H1 (cell line): ENCODE data around the gene C2CD3. TPM values are rescaled to one million over a fixed set of nuclear protein-coding genes. Genes with fewer than 3 reads are reported as not detected.

Experiments
- CBX5 ChIP-seq: fragments of 300-800, 300-1000 bp; sonication (generic); IDR thresholded peaks from 2 replicates; pipeline ENCODE4 v1.7.1; 2016; ENCODE audit warnings: antibody characterized with exemption, low read length, low read depth
- CBX8 ChIP-seq: fragments of 300-800, 300-1000 bp; sonication (generic); IDR thresholded peaks from 2 replicates; pipeline ENCODE4 v1.7.1; 2016; ENCODE audit warnings: low read depth, low read length, borderline replicate concordance
- CHD7 ChIP-seq: fragments of 300-600 bp; sonication (generic); IDR thresholded peaks from 2 replicates; pipeline ENCODE4 v1.7.1; 2012; ENCODE audit warnings: low read length, moderate library complexity, mild to moderate bottlenecking, inconsistent platforms; ENCODE audit not compliant: insufficient replicate concordance
- CREB1 ChIP-seq: IDR thresholded peaks from 2 replicates; pipeline ENCODE4 v1.6.1; 2012; ENCODE audit warnings: inconsistent platforms
- JUND ChIP-seq: IDR thresholded peaks from 2 replicates; pipeline ENCODE4 v1.6.1; 2011; ENCODE audit warnings: mild to moderate bottlenecking, improper control_type of control experiment, low read length
- MAFK ChIP-seq: IDR thresholded peaks from 2 replicates; pipeline ENCODE4 v1.6.1; 2012; ENCODE audit warnings: low read depth, mild to moderate bottlenecking, improper control_type of control experiment, low read length
- RAD21 ChIP-seq, 2 experiments: IDR thresholded peaks in 1 of 2; conservative IDR thresholded peaks in 1 of 2; 2 replicates each; pipeline ENCODE4 v1.6.1; 2011; ENCODE audit warnings: low read depth in 2 of 2, low read length in 2 of 2, improper control_type of control experiment in 1 of 2, inconsistent platforms in 1 of 2, mild to moderate bottlenecking in 1 of 2, moderate library complexity in 1 of 2
- SP2 ChIP-seq: IDR thresholded peaks from 2 replicates; pipeline ENCODE4 v1.6.1; 2012; ENCODE audit warnings: mild to moderate bottlenecking, low read length, inconsistent platforms
- USF2 ChIP-seq: IDR thresholded peaks from 2 replicates; pipeline ENCODE4 v1.6.1; 2011; ENCODE audit warnings: low read length, improper control_type of control experiment
- polyA plus RNA-seq, 7 experiments: library from polyadenylated mRNA; depleted of rRNA in 3 of 7; stranded (reverse) in 5 of 7; unstranded in 2 of 7; fragments of >200 nt in 5 of 7; fragments of 200-250 nt in 2 of 7; gene quantifications; 1 replicate in 5 of 7; 2 replicates in 1 of 7; 4 replicates in 1 of 7; pipeline versions ENCODE4 v1.2.1 to v1.2.3, GENCODE V29; 2011 to 2013; ENCODE audit warnings: missing spikeins in 2 of 7, mixed read lengths in 2 of 7
- total RNA-seq: library from RNA; stranded (reverse); fragmentation: NEBNext Ultra II Directional; extraction: Animal tissue kit (Norgen Biotek cat#: 25700); gene quantifications from 2 replicates; pipeline ENCODE4 v1.2.1, GENCODE V29; 2021

Gene C2CD3
- total and polyA plus RNA-seq, 2 of the 8 experiments (the other 6 are each of a cell fraction or from before 2014, with no cell fraction given), result 11.0 to 29.1 TPM

GRCh38 chr11:74112877-74113276, 57.9 kb downstream of the C2CD3 start (continued):
- no peak for TF ChIP-seq CHD7
- TF ChIP-seq SP2, result no peak
- TF ChIP-seq MAFK, result no peak
- TF ChIP-seq JUND, result no peak
- TF ChIP-seq CREB1, result no peak
- no peak for TF ChIP-seq CBX8
- TF ChIP-seq RAD21 (IDR thresholded peaks at IDR 0.05 in 1 of 2, conservative IDR thresholded peaks at IDR 0.05 in 1 of 2; ENCODE audit: low read depth in 2 of 2, low read length in 2 of 2), result no peak
- TF ChIP-seq CBX5, result no peak
- no peak for TF ChIP-seq USF2
